Measurements from ENCODE around the gene ATP1A4. TPM values are rescaled to one million over a fixed set of nuclear protein-coding genes. Genes with fewer than 3 reads are reported as not detected.

Gene ATP1A4
- total and polyA plus RNA-seq, 4 donors: not detected

- Histone ChIP-seq H3K4me1 (ENCODE audit: control insufficient read depth in 4 of 4, insufficient read depth in 4 of 4, low read length in 3 of 4) (no peaks in the 10 kb centered on the region), H3K27me3 (ENCODE audit: control insufficient read depth in 4 of 4, insufficient read depth in 4 of 4, low read length in 3 of 4) (peaks cover 0 to 2% (median 0%) of the 10 kb centered on the region in 4 donors), H3K9ac (ENCODE audit: low read depth in 1 of 2, low read length in 2 of 2) (no peak overlapping the region), H3K27ac (ENCODE audit: low read depth in 1 of 2, low read length in 2 of 2) (no peak overlapping the region), H3K9me3 (ENCODE audit: control insufficient read depth in 4 of 4, low read length in 3 of 4) (no peaks in the 10 kb centered on the region), H3K36me3 (ENCODE audit: control insufficient read depth in 4 of 4, insufficient read depth in 3 of 4, low read depth in 1 of 4, low read length in 3 of 4) (no peaks in the 10 kb centered on the region), H3K4me3 (ENCODE audit: low read depth in 1 of 3, low read length in 3 of 3) (no peak overlapping the region)
- WGBS: 64% methylated on average over 12 of the region's 12 CpGs
- DNase-seq (ENCODE audit: low spot score): no peak
- TF ChIP-seq HNF4A (conservative IDR thresholded peaks at IDR 0.05): no peak
- no peak for TF ChIP-seq SP1 (IDR thresholded peaks at IDR 0.05)
- TF ChIP-seq YY1 (IDR thresholded peaks at IDR 0.05): no peak
- no peak for TF ChIP-seq CTCF (IDR thresholded peaks at IDR 0.05; ENCODE audit: low read depth, low read length, missing input control)
- TF ChIP-seq MAX (IDR thresholded peaks at IDR 0.05): no peak
- no peak for TF ChIP-seq NR2F2 (IDR thresholded peaks at IDR 0.05)
- no peak for TF ChIP-seq GABPA (IDR thresholded peaks at IDR 0.05 in 1 of 2, conservative IDR thresholded peaks at IDR 0.05 in 1 of 2)
- TF ChIP-seq RAD21 (IDR thresholded peaks at IDR 0.05): no peak
- no peak for TF ChIP-seq FOXA2 (IDR thresholded peaks at IDR 0.05)
- TF ChIP-seq JUND (IDR thresholded peaks at IDR 0.05): no peak
- no peak for TF ChIP-seq TAF1 (conservative IDR thresholded peaks at IDR 0.05)
- TF ChIP-seq ZBTB33 (IDR thresholded peaks at IDR 0.05): no peak
- no peak for TF ChIP-seq ATF3 (IDR thresholded peaks at IDR 0.05)
- TF ChIP-seq RXRA (IDR thresholded peaks at IDR 0.05): no peak
- TF ChIP-seq EGR1 (IDR thresholded peaks at IDR 0.05; ENCODE audit: low read depth in 2 of 2): no peak
- no peak for TF ChIP-seq FOXA1 (IDR thresholded peaks at IDR 0.05)
- no peak for TF ChIP-seq REST (IDR thresholded peaks at IDR 0.05)
These were observed 34.9 kb upstream of the ATP1A4 start for GRCh38 chr1:160116283-160117147.
